HCT116 (cell line): ENCODE measurements around the gene LDAH. TPM values are rescaled to one million over a fixed set of nuclear protein-coding genes. Genes with fewer than 3 reads are reported as not detected.

Source experiments
- ATAC-seq: fragments of 200-7000 bp; cut with Tn5 transposase; 2 replicates; pipeline ENCODE4 v1.9.1; 2020; ENCODE audit warnings: mild to moderate bottlenecking, moderate library complexity
- BruUV-seq: library from RNA; stranded (reverse); fragments of 400-500 nt; replicated peaks from 2 replicates; lab custom pipeline; 2021; lab: Mats Ljungman, UMichigan
- CTCF ChIA-PET: fragments of 300-600 bp; sonication (Branson Sonifier 250); formaldehyde crosslinking; loops from one replicate; lab custom pipeline; 2021; ENCODE audit warnings: antibody characterized with exemption; lab: Charles Lee
- POLR2A ChIA-PET: fragments of 300-600, 350-600 bp; sonication (Branson Sonifier 250); formaldehyde crosslinking; loops from one replicate; lab custom pipeline; 2021; ENCODE audit warnings: antibody characterized with exemption; lab: Charles Lee
- RAD21 ChIA-PET, 2 experiments: fragments of 300-600 bp; sonication (Branson Sonifier 250); formaldehyde crosslinking; loops; one replicate each; lab custom pipeline; 2023; ENCODE audit warnings: low total read pairs in 2 of 2; ENCODE audit not compliant: uncharacterized antibody in 2 of 2, unreplicated experiment in 2 of 2, low non-redundant PET in 1 of 2; lab: Charles Lee
- DNase-seq: peaks from one replicate; pipeline ENCODE4 v3.0.0-alpha.2; 2010; ENCODE audit warnings: low read depth, low spot score
- H2AFZ ChIP-seq: fragments of 200-600 bp; shearing (Covaris generic), sonication (generic); 2 replicates; pipeline ENCODE4 v1.6.1; 2017; ENCODE audit warnings: low read depth, mixed run types, mixed read lengths, antibody characterized with exemption, low read length; ENCODE audit not compliant: poor library complexity, severe bottlenecking
- H3K27ac ChIP-seq: 2 replicates; pipeline ENCODE4 v1.5.1; 2012; ENCODE audit warnings: low read depth, low read length
- H3K27me3 ChIP-seq: fragments of 200-600 bp; sonication (generic); 2 replicates; pipeline ENCODE4 v1.6.1; 2016; ENCODE audit warnings: mixed run types, low read length, mixed read lengths; ENCODE audit not compliant: insufficient read depth
- H3K36me3 ChIP-seq, 2 experiments: fragments of 200-500 bp in 1 of 2; fragments of 200-600 bp in 1 of 2; sonication (Bioruptor generic) in 1 of 2; sonication (generic) in 1 of 2; 2 replicates each; pipeline versions ENCODE4 v1.5.1 to v1.6.1; 2014 to 2016; ENCODE audit warnings: low read length in 2 of 2, inconsistent platforms in 1 of 2, mixed read lengths in 1 of 2, mixed run types in 1 of 2; ENCODE audit not compliant: insufficient read depth in 2 of 2, control insufficient read depth in 1 of 2
- H3K4me1 ChIP-seq, 2 experiments: fragments of 200-600 bp in 1 of 2; sonication (generic) in 1 of 2; 2 replicates each; pipeline versions ENCODE4 v1.5.1 to v1.6.1; 2012 to 2017; ENCODE audit warnings: low read length in 2 of 2, inconsistent platforms in 1 of 2, mild to moderate bottlenecking in 1 of 2, mixed read lengths in 1 of 2, mixed run types in 1 of 2, moderate library complexity in 1 of 2; ENCODE audit not compliant: insufficient read depth in 2 of 2, control insufficient read depth in 1 of 2
- H3K4me2 ChIP-seq: fragments of 200-600 bp; sonication (generic); 2 replicates; pipeline ENCODE4 v1.6.1; 2017; ENCODE audit warnings: mixed run types, low read length, mixed read lengths
- H3K4me3 ChIP-seq, 2 experiments: fragments of 200-600 bp in 1 of 2; sonication (generic) in 1 of 2; replicated peaks in 1 of 2; 2 replicates each; pipeline ENCODE4 v1.5.1; 2011 to 2016; ENCODE audit warnings: low read length in 2 of 2, control low read depth in 1 of 2, low read depth in 1 of 2, mild to moderate bottlenecking in 1 of 2, mixed read lengths in 1 of 2, mixed run types in 1 of 2
- H3K79me2 ChIP-seq: fragments of 200-600 bp; sonication (generic); 2 replicates; pipeline ENCODE4 v1.6.1; 2017; ENCODE audit warnings: mild to moderate bottlenecking, mixed run types, low read length, moderate library complexity, mixed read lengths; ENCODE audit not compliant: insufficient read depth
- H3K9ac ChIP-seq: fragments of 200-600 bp; sonication (generic); 2 replicates; pipeline ENCODE4 v1.6.1; 2016; ENCODE audit warnings: low read length, mixed read lengths
- H3K9me2 ChIP-seq: fragments of 200-600 bp; sonication (generic), shearing (Covaris generic); 2 replicates; pipeline ENCODE4 v1.6.1; 2017; ENCODE audit warnings: mixed run types, mild to moderate bottlenecking, moderate library complexity; ENCODE audit not compliant: insufficient read depth
- H3K9me3 ChIP-seq, 2 experiments: fragments of 200-500 bp in 1 of 2; fragments of 200-600 bp in 1 of 2; sonication (Bioruptor generic) in 1 of 2; sonication (generic) in 1 of 2; 2 replicates each; pipeline ENCODE4 v1.6.1; 2014 to 2017; ENCODE audit warnings: low read length in 2 of 2, mixed read lengths in 2 of 2, inconsistent platforms in 1 of 2, low read depth in 1 of 2, mild to moderate bottlenecking in 1 of 2, mixed run types in 1 of 2, moderate library complexity in 1 of 2; ENCODE audit not compliant: control insufficient read depth in 1 of 2, insufficient read depth in 1 of 2
- H4K20me1 ChIP-seq: fragments of 200-600 bp; sonication (generic), shearing (Covaris generic); 2 replicates; pipeline ENCODE4 v1.6.1; 2017; ENCODE audit warnings: mixed run types, mild to moderate bottlenecking, moderate library complexity; ENCODE audit not compliant: insufficient read depth
- ATF3 ChIP-seq: IDR thresholded peaks from 2 replicates; pipeline ENCODE4 v1.6.1; 2012
- CBX3 ChIP-seq: IDR thresholded peaks from 2 replicates; pipeline ENCODE4 v1.6.1; 2012; ENCODE audit warnings: low read depth
- CEBPB ChIP-seq: IDR thresholded peaks from 2 replicates; pipeline ENCODE4 v1.6.1; 2012; ENCODE audit warnings: low read depth
- CTCF ChIP-seq, 3 experiments: fragments of 200-600 bp in 1 of 3; sonication (generic) in 1 of 3; IDR thresholded peaks in 2 of 3; conservative IDR thresholded peaks in 1 of 3; 2 replicates each; pipeline ENCODE4 v1.5.1; 2012 to 2017; ENCODE audit warnings: low read depth in 2 of 3, low read length in 2 of 3, antibody characterized with exemption in 1 of 3, borderline replicate concordance in 1 of 3, control low read depth in 1 of 3, mild to moderate bottlenecking in 1 of 3, mixed read lengths in 1 of 3, mixed run types in 1 of 3, moderate library complexity in 1 of 3; ENCODE audit not compliant: insufficient read depth in 1 of 3
- EGR1 ChIP-seq: IDR thresholded peaks from 2 replicates; pipeline ENCODE4 v1.6.1; 2012; ENCODE audit warnings: low read depth
- ELF1 ChIP-seq: IDR thresholded peaks from 2 replicates; pipeline ENCODE4 v1.6.1; 2012; ENCODE audit warnings: low read depth, borderline replicate concordance
- EZH2 ChIP-seq: fragments of 200-600 bp; sonication (generic); IDR thresholded peaks from 2 replicates; pipeline ENCODE4 v1.6.1; 2017; ENCODE audit warnings: antibody characterized with exemption, mixed run types
- EZH2phosphoT487 ChIP-seq: fragments of 200-600 bp; IDR thresholded peaks from 2 replicates; pipeline ENCODE4 v1.6.1; 2018; ENCODE audit warnings: antibody characterized with exemption, borderline replicate concordance
- FOSL1 ChIP-seq: IDR thresholded peaks from 2 replicates; pipeline ENCODE4 v1.6.1; 2012; ENCODE audit warnings: low read depth
- JUND ChIP-seq: IDR thresholded peaks from 2 replicates; pipeline ENCODE4 v1.6.1; 2012
- POLR2A ChIP-seq: IDR thresholded peaks from 2 replicates; pipeline ENCODE4 v1.7.0; 2011; ENCODE audit warnings: borderline replicate concordance; ENCODE audit not compliant: insufficient read depth, insufficient read length; ENCODE audit errors: extremely low read depth
- POLR2AphosphoS5 ChIP-seq: IDR thresholded peaks from 2 replicates; pipeline ENCODE4 v1.6.1; 2011; ENCODE audit warnings: mild to moderate bottlenecking, low read depth, low read length, moderate library complexity
- SP1 ChIP-seq: IDR thresholded peaks from 2 replicates; pipeline ENCODE4 v1.6.1; 2012; ENCODE audit warnings: low read depth
- SRF ChIP-seq: IDR thresholded peaks from 2 replicates; pipeline ENCODE4 v1.6.1; 2012; ENCODE audit warnings: low read depth
- TCF7L2 ChIP-seq: IDR thresholded peaks from 2 replicates; pipeline ENCODE4 v1.7.0; 2011; ENCODE audit warnings: borderline replicate concordance, inconsistent platforms; ENCODE audit not compliant: insufficient read depth, insufficient read length; ENCODE audit errors: extremely low read depth
- YY1 ChIP-seq: IDR thresholded peaks from 2 replicates; pipeline ENCODE4 v1.6.1; 2011; ENCODE audit warnings: low read length, low read depth, moderate library complexity, mild to moderate bottlenecking; ENCODE audit not compliant: insufficient replicate concordance; ENCODE audit errors: extremely low read depth
- ZBTB33 ChIP-seq: IDR thresholded peaks from 2 replicates; pipeline ENCODE4 v1.6.1; 2011; ENCODE audit warnings: mild to moderate bottlenecking, low read length, moderate library complexity; ENCODE audit not compliant: insufficient replicate concordance; ENCODE audit errors: extremely low read depth
- ZFX ChIP-seq: fragments of 450-650 bp; IDR thresholded peaks from 2 replicates; pipeline ENCODE4 v1.6.1; 2017
- ZNF274 ChIP-seq: fragments of 200-500 bp; sonication (Bioruptor generic); IDR thresholded peaks from 2 replicates; pipeline ENCODE4 v1.6.1; 2014; ENCODE audit warnings: mild to moderate bottlenecking, low read depth, low read length, inconsistent platforms
- intact Hi-C: fragments of 100-400 bp; cut with micrococcal nuclease; formaldehyde crosslinking; loops from 2 replicates; pipeline ENCODE4 v1.10.0; 2022
- total RNA-seq: library from RNA; stranded (reverse); gene quantifications from one replicate; pipeline ENCODE4 v1.2.1, GENCODE V29; 2021; ENCODE audit not compliant: unreplicated experiment
- TF ChIP-seq, protein P1 (sequence below): IDR thresholded peaks from 2 replicates; pipeline ENCODE4 v1.6.1; 2012; ENCODE audit warnings: low read depth

The LDAH gene
- total RNA-seq, 1 experiment from 2014 or later: 25.7 TPM

- DNase-seq: no peak
- TF ChIP-seq ATF3 (no peak), POLR2A (no peak), ZNF274 (no peak), CBX3 (no peak), EGR1 (no peak), SRF (no peak), CEBPB (no peak), JUND (no peak), ZFX (no peak), EZH2phosphoT487 (no peak), TCF7L2 (no peak), POLR2AphosphoS5 (no peak), ZBTB33 (no peak), EZH2 (no peak), CTCF (IDR thresholded peaks at IDR 0.05 in 2 of 3, conservative IDR thresholded peaks at IDR 0.05 in 1 of 3; ENCODE audit: borderline replicate concordance in 1 of 3, insufficient read depth in 1 of 3, low read depth in 2 of 3, low read length in 2 of 3) (no peak), FOSL1 (no peak), SP1 (no peak), YY1 (no peak), ELF1 (no peak)
- TF ChIP-seq, protein P1, sequence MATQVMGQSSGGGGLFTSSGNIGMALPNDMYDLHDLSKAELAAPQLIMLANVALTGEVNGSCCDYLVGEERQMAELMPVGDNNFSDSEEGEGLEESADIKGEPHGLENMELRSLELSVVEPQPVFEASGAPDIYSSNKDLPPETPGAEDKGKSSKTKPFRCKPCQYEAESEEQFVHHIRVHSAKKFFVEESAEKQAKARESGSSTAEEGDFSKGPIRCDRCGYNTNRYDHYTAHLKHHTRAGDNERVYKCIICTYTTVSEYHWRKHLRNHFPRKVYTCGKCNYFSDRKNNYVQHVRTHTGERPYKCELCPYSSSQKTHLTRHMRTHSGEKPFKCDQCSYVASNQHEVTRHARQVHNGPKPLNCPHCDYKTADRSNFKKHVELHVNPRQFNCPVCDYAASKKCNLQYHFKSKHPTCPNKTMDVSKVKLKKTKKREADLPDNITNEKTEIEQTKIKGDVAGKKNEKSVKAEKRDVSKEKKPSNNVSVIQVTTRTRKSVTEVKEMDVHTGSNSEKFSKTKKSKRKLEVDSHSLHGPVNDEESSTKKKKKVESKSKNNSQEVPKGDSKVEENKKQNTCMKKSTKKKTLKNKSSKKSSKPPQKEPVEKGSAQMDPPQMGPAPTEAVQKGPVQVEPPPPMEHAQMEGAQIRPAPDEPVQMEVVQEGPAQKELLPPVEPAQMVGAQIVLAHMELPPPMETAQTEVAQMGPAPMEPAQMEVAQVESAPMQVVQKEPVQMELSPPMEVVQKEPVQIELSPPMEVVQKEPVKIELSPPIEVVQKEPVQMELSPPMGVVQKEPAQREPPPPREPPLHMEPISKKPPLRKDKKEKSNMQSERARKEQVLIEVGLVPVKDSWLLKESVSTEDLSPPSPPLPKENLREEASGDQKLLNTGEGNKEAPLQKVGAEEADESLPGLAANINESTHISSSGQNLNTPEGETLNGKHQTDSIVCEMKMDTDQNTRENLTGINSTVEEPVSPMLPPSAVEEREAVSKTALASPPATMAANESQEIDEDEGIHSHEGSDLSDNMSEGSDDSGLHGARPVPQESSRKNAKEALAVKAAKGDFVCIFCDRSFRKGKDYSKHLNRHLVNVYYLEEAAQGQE: no peak
- TF ChIP-seq, all 23 proteins: peak for 0
- no peak for ATAC-seq
- Histone ChIP-seq H3K9me3 (no peaks in the 10 kb centered on the region), H3K4me1 (no peaks in the 10 kb centered on the region), H3K27me3 (no peaks in the 10 kb centered on the region), H3K9ac (no peak overlapping the region), H3K27ac (no peak overlapping the region), H3K4me2 (no peak overlapping the region), H3K9me2 (no peaks in the 10 kb centered on the region), H4K20me1 (no peaks in the 10 kb centered on the region), H3K4me3 (no peak overlapping the region), H3K36me3 (no peaks in the 10 kb centered on the region), H3K79me2 (no peaks in the 10 kb centered on the region), H2AFZ (no peak overlapping the region)
- ChIA-PET RAD21 (no interaction called here), CTCF (no interaction called here), POLR2A (no interaction called here)
- intact Hi-C loops: no loop called here
- BruUV-seq: no TSS peak
Measured at GRCh38 chr2:20724500-20725053, 98.3 kb downstream of the LDAH start.
